Liver (tissue), 9 donors: ENCODE measurements around the gene LSM11. TPM values are rescaled to one million over a fixed set of nuclear protein-coding genes. Genes with fewer than 3 reads are reported as not detected.

Source experiments
- DNase-seq: peaks from one replicate; pipeline ENCODE4 v3.0.0-alpha.2; 2017; ENCODE audit warnings: low spot score
- H3K27ac ChIP-seq, 2 donors: one replicate each; pipeline ENCODE4 v1.7.0; 2013; ENCODE audit warnings: inconsistent platforms in 2 of 2, low read length in 2 of 2, control low read depth in 1 of 2, low read depth in 1 of 2, mild to moderate bottlenecking in 1 of 2
- H3K27me3 ChIP-seq, 4 donors: one replicate each; pipeline versions ENCODE4 v1.6.1 to v1.7.0; 2013; ENCODE audit warnings: low read length in 3 of 4, inconsistent platforms in 1 of 4, mild to moderate bottlenecking in 1 of 4, moderate library complexity in 1 of 4; ENCODE audit not compliant: control insufficient read depth in 4 of 4, insufficient read depth in 4 of 4
- H3K36me3 ChIP-seq, 4 donors: one replicate each; pipeline versions ENCODE4 v1.6.1 to v1.7.0; 2013; ENCODE audit warnings: low read length in 3 of 4, mild to moderate bottlenecking in 3 of 4, low read depth in 1 of 4, moderate library complexity in 1 of 4; ENCODE audit not compliant: control insufficient read depth in 4 of 4, insufficient read depth in 3 of 4
- H3K4me1 ChIP-seq, 4 donors: one replicate each; pipeline versions ENCODE4 v1.6.1 to v1.7.0; 2013; ENCODE audit warnings: low read length in 3 of 4, mild to moderate bottlenecking in 3 of 4, moderate library complexity in 1 of 4; ENCODE audit not compliant: control insufficient read depth in 4 of 4, insufficient read depth in 4 of 4
- H3K4me3 ChIP-seq, 3 donors: one replicate each; pipeline versions ENCODE4 v1.6.1 to v1.7.0; 2013; ENCODE audit warnings: low read length in 3 of 3, control low read depth in 1 of 3, low read depth in 1 of 3, mild to moderate bottlenecking in 1 of 3
- H3K9ac ChIP-seq, 2 donors: one replicate each; pipeline ENCODE4 v1.7.0; 2013; ENCODE audit warnings: low read length in 2 of 2, mild to moderate bottlenecking in 2 of 2, moderate library complexity in 2 of 2, control low read depth in 1 of 2, low read depth in 1 of 2
- H3K9me3 ChIP-seq, 4 donors: one replicate each; pipeline versions ENCODE4 v1.6.1 to v1.7.0; 2013; ENCODE audit warnings: low read length in 3 of 4; ENCODE audit not compliant: control insufficient read depth in 4 of 4
- EGR1 ChIP-seq, 2 donors: IDR thresholded peaks; 2 replicates each; pipeline ENCODE4 v1.6.1; 2016 to 2018; ENCODE audit warnings: antibody characterized with exemption in 2 of 2, low read depth in 2 of 2
- FOXA1 ChIP-seq: IDR thresholded peaks from 2 replicates; pipeline ENCODE4 v1.6.1; 2016; ENCODE audit warnings: antibody characterized with exemption
- FOXA2 ChIP-seq: IDR thresholded peaks from 2 replicates; pipeline ENCODE4 v1.6.1; 2016; ENCODE audit warnings: antibody characterized with exemption
- GABPA ChIP-seq, 2 donors: IDR thresholded peaks in 1 of 2; conservative IDR thresholded peaks in 1 of 2; 2 replicates each; pipeline ENCODE4 v1.6.1; 2016; ENCODE audit warnings: antibody characterized with exemption in 2 of 2, mild to moderate bottlenecking in 1 of 2, moderate library complexity in 1 of 2
- HNF4A ChIP-seq, 2 donors: conservative IDR thresholded peaks; 2 replicates each; pipeline ENCODE4 v1.6.1; 2016; ENCODE audit warnings: antibody characterized with exemption in 2 of 2, mild to moderate bottlenecking in 2 of 2
- HNF4G ChIP-seq: IDR thresholded peaks from 2 replicates; pipeline ENCODE4 v1.6.1; 2016; ENCODE audit warnings: antibody characterized with exemption
- JUND ChIP-seq, 2 donors: IDR thresholded peaks; 2 replicates each; pipeline ENCODE4 v1.6.1; 2016; ENCODE audit warnings: antibody characterized with exemption in 2 of 2
- MAX ChIP-seq: IDR thresholded peaks from 2 replicates; pipeline ENCODE4 v1.6.1; 2016; ENCODE audit warnings: antibody characterized with exemption
- NR2F2 ChIP-seq: IDR thresholded peaks from 2 replicates; pipeline ENCODE4 v1.6.1; 2016; ENCODE audit warnings: antibody characterized with exemption
- RAD21 ChIP-seq, 2 donors: IDR thresholded peaks; 2 replicates each; pipeline ENCODE4 v1.6.1; 2016; ENCODE audit warnings: antibody characterized with exemption in 2 of 2, mild to moderate bottlenecking in 2 of 2
- REST ChIP-seq: IDR thresholded peaks from 2 replicates; pipeline ENCODE4 v1.6.1; 2016; ENCODE audit warnings: antibody characterized with exemption, mild to moderate bottlenecking
- RXRA ChIP-seq, 2 donors: IDR thresholded peaks; 2 replicates each; pipeline ENCODE4 v1.6.1; 2017 to 2018; ENCODE audit warnings: antibody characterized with exemption in 2 of 2, mild to moderate bottlenecking in 1 of 2
- SP1 ChIP-seq: IDR thresholded peaks from 2 replicates; pipeline ENCODE4 v1.6.1; 2018; ENCODE audit warnings: antibody characterized with exemption, mild to moderate bottlenecking
- TAF1 ChIP-seq: conservative IDR thresholded peaks from 2 replicates; pipeline ENCODE4 v1.6.1; 2016; ENCODE audit warnings: antibody characterized with exemption, mild to moderate bottlenecking
- YY1 ChIP-seq: IDR thresholded peaks from 2 replicates; pipeline ENCODE4 v1.6.1; 2016; ENCODE audit warnings: antibody characterized with exemption, mild to moderate bottlenecking
- ZBTB33 ChIP-seq: IDR thresholded peaks from 2 replicates; pipeline ENCODE4 v1.6.1; 2016; ENCODE audit warnings: antibody characterized with exemption
- WGBS: extraction: QIAGEN DNeasy Blood & Tissue Kit; methylation state at CpG from one replicate; pipeline ENCODE4 v1.1.7; 2013; 5-methylcytosine and 5-hydroxymethylcytosine counted together
- polyA plus RNA-seq, 2 donors: library from polyadenylated mRNA; stranded (reverse) in 1 of 2; unstranded in 1 of 2; fragments of 200-250 nt in 1 of 2; fragments of >200 nt in 1 of 2; fragmentation: Nextera tagmentation in 1 of 2; extraction: Ambion mirVana in 1 of 2; gene quantifications; one replicate each; pipeline versions ENCODE4 v1.2.1 to v1.2.3, GENCODE V29; 2013 to 2015
- total RNA-seq, 2 donors: library from RNA; depleted of rRNA; stranded (reverse); fragments of >200 nt; gene quantifications; one replicate each; pipeline ENCODE4 v1.2.3, GENCODE V29; 2014
- donor health status: healthy.
- donor health status: healthy.
- donor health status: healthy.
- donor health status: healthy.
- donor health status: healthy.

The LSM11 gene
- total and polyA plus RNA-seq, 4 donors: 0.42 to 4.0 (median 1.2) TPM

DNA sequence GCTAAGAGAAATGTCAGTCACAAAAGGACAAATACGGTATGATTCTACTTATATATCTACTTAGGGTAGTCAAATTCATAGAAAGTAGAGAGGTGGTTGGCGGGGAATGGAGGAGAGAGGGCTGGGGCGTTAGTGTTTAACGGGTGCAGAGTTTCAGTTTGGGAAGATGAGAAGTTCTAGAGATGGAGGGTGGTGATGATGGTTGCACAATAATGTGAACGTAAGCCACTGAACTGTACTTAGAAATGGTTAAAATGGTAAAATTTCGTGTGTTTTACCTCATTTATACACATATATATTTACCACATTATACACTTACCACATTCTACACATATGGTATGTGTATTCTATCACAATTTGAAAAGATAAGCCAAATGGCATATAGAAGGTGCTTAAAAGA, 35.7 kb downstream of the LSM11 start:
- Histone ChIP-seq H3K9ac (no peak overlapping the region), H3K4me3 (no peak overlapping the region), H3K27ac (no peak overlapping the region), H3K4me1 (no peaks in the 10 kb centered on the region), H3K9me3 (no peaks in the 10 kb centered on the region), H3K36me3 (peaks cover 0 to 3% (median 2%) of the 10 kb centered on the region in 4 donors), H3K27me3 (no peaks in the 10 kb centered on the region)
- TF ChIP-seq REST (no peak), RXRA (IDR thresholded peaks at IDR 0.05) (no peak), ZBTB33 (no peak), JUND (IDR thresholded peaks at IDR 0.05) (no peak), YY1 (no peak), HNF4A (conservative IDR thresholded peaks at IDR 0.05) (no peak), TAF1 (no peak), FOXA1 (no peak), MAX (no peak), RAD21 (IDR thresholded peaks at IDR 0.05) (no peak), FOXA2 (no peak), HNF4G (no peak), EGR1 (IDR thresholded peaks at IDR 0.05; ENCODE audit: low read depth in 2 of 2) (no peak), NR2F2 (no peak), GABPA (IDR thresholded peaks at IDR 0.05 in 1 of 2, conservative IDR thresholded peaks at IDR 0.05 in 1 of 2) (no peak), SP1 (no peak)
- DNase-seq: no peak
- WGBS: 84% methylated on average over 6 of the region's 6 CpGs

DNA sequence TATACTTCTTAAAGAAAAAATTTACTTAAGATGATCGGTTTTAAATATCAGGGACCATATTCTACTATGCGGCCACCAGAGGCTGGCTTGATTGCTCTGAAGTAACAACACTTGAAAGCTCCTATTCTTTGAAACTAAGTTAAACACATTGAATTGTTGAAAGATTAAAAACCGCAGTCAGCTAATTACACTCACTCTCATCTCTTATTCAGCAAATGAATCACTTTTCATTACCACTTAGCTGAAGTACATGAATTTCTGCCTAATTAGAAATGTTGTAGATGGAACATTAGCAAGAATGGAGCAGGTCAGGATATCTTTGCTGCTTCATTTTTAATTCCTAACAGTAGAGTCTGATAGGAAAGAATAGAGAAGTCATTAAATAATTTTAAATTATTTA, 42.3 kb downstream of the LSM11 start:
- H3K9ac ChIP-seq: no peak overlapping the region
- no peak overlapping the region for H3K27ac ChIP-seq
- peaks cover 10 to 40% (median 27%) of the 10 kb centered on the region in 4 donors for H3K36me3 ChIP-seq
- TF ChIP-seq REST (no peak), EGR1 (IDR thresholded peaks at IDR 0.05; ENCODE audit: low read depth in 2 of 2) (no peak)
- no peak overlapping the region for H3K4me3 ChIP-seq
- no peaks in the 10 kb centered on the region for H3K27me3 ChIP-seq
- no peaks in the 10 kb centered on the region for H3K9me3 ChIP-seq
- DNase-seq: no peak
- no peaks in the 10 kb centered on the region for H3K4me1 ChIP-seq
- 95% methylated on average over 3 of the region's 3 CpGs for WGBS
